Germinal center (tissue), 1 donor: Measurements from ENCODE around the gene MANBA.

Experiments
- DNase-seq: peaks from one replicate; pipeline ENCODE4 v3.0.0; 2012; ENCODE audit warnings: mixed read lengths, low spot score

MANBA gene

DNA sequence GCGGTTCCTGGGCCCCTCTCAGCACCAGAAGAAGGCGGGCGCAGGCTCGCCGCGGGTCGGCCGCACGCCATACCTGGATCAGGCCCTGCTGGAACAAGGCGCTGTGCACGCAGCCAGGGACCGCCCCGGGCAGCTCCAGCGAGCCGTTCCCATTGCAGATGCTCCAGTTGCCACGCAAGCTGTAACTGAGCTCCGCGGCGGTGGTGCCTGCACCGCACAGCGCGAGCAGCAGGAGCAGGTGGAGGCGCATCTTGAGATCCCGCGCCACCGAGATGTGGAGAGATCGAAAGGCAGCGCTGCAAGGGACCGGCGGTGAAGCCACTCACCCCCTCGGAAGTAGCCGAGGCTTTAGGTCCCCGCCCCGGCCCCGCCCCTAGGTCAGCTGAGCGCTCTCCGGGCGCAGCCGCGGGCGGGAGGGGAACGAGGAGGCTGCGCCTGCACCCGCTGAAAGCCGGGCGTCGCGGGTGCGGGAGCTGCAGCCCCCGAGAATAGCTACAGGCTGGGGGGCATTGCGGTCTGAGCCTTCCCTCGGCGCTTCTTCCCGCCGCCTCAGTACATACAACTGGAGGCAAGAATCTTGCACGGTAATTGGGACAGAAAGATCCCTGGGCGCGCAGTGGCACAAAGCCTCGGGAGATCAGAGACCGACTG lies at the start of gene MANBA:
Gene MANBA (minus strand): TSS at position 324 of the 651 bp plus-strand sequence. CDS start 74 bp downstream, at position 250.
- peak; percentile 95 for DNase-seq

- no peak for DNase-seq
Measured at GRCh38 chr4:102809691-102810090, 48.9 kb upstream of the MANBA start.

DNA sequence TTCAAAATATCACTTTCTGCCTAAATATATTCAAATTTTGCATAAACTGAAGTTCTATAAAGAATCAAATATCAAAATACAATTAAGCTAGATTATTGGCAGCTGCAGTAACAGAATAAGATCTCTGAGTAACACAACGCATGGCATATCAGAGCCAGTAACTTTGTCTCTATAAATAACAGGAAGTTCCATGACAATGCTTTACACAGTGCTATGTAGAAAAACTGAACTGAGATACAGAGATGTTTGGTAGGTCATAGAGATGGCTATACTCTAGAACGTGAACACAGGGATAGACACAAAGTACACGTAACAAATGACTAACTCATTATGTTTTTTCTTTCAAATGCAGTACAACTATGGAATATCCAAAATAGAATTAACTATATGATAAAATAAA lies 48.4 kb upstream of the MANBA start:
- DNase-seq = no peak

DNA sequence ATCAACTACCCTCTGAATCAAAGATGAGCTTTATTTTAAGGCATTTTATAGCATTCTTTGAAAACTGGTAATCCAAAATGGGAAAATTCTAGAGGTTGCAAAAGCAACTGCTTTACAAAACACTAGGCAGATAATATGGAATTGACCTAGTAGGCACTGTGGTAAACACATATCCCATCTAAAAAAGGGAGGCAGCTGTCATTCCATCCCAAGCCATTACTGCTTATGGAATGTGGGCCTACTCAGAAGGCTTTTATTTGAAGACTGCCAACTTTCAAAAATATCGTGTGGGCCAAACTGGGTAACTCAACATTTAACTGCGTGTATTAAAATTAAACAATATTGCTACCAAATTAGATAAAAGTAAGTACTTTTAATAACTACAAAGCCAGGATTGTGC lies 47.2 kb upstream of the MANBA start:
- no peak for DNase-seq

DNA sequence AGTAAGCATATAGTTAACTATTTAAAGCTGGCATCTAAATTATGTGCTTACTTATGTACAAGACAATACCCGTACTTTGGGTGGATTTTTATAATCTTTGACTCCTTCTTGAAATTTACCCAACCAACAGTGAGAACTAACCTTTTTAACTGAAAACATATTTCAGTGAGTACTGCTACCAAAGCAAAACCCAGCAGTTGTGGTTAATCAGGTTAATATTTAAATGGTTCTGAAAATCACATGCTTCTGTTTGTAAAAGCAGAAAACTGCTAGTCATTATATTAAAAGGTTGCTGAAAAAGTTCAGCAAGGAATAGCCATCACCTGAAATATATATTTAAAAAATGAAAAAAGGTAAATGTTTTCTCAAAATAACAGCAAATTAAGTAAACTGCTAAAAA lies 46.6 kb upstream of the MANBA start:
- no peak for DNase-seq

GRCh38 chr4:102799816-102800215 lies 39.0 kb upstream of the MANBA start:
- DNase-seq = no peak

GRCh38 chr4:102794999-102795398 lies 34.2 kb upstream of the MANBA start:
- no peak for DNase-seq

DNA sequence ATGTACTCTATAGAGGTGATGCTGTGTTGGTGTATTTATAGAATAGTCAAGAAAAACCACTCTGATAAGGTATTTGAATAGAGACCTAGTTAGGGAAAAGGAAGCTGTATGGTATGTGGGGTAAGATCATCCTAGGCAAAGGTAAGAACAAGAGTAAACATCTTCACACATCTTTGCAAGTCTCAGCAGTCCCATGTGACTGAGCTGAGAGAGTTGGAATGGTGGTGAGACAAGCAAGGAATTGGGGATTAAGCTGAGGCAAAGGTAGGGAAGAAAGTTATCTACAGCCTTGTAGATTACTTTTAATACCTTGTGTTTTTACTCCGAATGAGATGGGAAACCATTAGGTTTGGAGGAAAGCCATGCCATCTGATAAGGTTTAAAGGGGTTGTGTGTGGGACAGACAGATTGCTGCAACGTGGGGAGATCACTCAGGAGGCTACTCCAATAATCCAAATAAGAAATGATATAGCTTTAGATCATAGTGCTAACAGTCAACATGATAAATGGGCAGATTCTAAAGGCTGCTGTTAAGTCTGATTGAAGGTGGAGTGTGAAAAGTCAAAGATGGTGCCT lies 31.7 kb upstream of the MANBA start:
- no peak for DNase-seq

DNA sequence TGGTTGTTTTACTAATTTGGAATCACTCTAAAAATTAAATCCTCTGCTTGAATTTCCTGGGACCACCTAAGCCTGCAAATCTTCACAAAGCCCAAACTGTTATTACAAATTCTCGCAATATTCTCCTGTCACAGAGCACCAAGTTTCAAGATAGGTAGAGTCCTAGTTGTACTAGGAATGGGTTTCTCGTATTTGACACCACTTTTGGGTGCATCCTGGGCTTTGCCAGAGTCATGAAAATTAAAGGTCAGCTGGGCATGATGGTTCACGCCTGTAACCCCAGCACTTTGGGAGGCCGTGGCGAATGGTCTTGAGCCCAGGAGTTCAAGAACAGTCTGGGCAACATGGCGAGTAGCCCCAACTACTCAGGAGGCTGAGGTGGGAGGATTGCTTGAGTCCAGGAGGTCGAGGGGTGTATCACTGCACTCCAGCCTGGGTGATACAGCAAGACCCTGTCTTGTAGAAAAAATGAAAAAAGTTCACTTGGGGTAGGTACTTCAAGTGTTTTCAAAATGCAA lies 30.6 kb upstream of the MANBA start:
- DNase-seq = no peak

DNA sequence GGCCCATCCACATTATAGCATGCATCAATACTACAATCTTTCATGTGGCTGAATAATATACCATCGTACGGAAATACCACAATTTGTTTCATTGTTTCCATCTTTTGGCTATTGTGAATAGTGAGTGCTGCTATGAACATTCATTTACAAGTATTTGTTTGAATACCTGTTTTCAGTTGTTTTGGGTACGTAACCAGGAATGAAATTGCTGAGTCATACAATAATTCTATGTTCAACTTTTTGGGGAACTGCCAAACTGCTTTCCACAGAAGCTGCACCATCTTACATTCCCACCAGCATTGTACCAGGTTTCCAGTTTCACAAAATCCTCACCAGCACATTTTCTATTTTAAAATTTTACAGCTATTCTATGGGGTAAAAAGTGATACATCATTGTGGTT lies 28.5 kb upstream of the MANBA start:
- no peak for DNase-seq

GRCh38 chr4:102787944-102788343 lies 27.2 kb upstream of the MANBA start:
- DNase-seq = no peak

- no peak for DNase-seq
Measured at GRCh38 chr4:102787096-102787881, 26.5 kb upstream of the MANBA start.

DNA sequence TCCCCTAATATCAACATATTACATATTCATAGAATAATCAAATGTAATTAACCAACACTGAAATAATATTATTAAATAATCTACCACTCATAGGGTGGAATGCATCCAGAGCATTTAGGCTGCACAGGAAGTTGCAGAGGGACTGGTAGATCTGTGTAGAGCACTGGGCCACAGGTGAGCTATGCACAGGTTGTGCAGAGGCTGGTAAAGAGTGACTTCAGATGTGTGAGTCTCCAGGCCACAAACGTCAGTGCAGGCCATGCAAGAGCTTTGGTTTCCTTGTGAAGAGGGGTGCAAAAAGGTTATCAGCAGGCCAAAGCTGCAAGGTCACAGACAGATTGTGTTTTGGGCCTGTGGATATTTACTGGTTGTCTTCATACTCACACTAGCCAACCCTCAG lies 25.5 kb upstream of the MANBA start:
- no peak for DNase-seq

DNA sequence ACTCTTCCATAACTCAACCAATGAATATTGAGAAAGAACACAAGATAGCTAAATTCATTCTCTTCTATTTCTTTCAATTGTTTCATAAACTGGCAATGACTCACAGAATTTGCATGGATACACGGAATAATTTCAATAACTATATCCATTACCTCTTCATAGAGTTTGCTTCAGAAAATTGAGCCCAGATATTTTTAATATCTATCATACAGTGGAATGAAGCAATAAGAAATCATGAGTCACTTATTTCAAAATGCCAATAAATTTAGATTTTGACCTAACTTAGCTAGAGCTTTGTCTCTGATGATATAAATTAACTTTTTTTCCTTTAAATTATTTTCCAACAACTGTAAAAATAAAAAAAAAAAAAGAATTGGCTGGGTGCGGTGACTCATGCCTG lies 22.2 kb upstream of the MANBA start:
- no peak for DNase-seq

DNA sequence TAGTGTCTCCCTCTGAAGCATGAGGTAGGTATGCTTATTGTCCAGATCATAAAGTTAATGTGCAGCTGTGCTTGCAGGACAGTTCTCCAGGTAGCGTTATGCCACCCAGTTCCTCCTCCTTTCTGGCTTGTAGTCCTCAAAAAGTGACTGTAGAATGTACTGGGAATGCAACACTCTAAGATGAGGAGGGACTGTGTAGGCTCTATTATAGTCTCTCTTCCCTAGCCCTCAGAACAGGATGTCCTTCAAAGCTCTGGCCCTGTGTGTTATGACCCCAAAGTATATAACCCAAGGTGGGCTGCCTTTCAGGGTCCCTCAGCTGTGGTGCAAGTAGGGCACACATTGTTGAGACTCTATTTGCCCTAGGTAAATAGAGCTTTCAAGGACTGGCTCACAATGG lies 20.8 kb upstream of the MANBA start:
- no peak for DNase-seq

DNA sequence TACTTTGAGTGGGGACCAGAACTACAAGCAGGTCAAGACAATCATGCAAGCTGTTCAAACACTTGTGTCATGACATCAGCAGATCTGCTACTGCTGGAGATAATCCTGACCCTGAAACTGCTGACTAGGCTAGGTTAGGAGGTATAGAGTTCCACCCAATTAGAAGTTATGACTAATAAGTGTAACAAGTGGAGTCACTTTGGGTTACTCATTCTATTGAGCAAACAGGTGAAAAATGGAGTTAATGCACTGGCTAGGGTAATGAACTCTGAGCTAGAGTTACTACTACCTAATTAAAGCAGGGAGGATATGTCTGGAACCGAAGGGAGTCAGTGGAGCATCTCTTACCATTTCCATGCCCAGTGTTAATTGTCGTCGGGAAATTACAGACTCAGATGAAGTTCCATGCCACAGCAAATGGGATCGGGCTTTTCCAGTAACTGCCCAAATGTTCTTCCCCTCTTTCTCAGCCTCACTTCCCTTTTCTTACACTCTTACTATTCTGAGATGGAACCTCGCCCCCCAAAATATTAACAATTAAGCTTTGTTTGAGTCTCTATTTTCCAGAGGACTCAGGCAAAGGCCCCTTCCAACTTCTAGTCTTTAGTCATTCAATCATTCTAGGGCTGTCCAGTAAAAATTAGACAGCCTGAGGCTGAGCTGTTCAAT lies 19.8 kb upstream of the MANBA start:
- no peak for DNase-seq

GRCh38 chr4:102779204-102779603 lies 18.4 kb upstream of the MANBA start:
- DNase-seq = no peak

- no peak for DNase-seq
Measured at GRCh38 chr4:102778720-102779119, 18.0 kb upstream of the MANBA start.

GRCh38 chr4:102775805-102776204 lies 15.0 kb upstream of the MANBA start:
- no peak for DNase-seq

DNA sequence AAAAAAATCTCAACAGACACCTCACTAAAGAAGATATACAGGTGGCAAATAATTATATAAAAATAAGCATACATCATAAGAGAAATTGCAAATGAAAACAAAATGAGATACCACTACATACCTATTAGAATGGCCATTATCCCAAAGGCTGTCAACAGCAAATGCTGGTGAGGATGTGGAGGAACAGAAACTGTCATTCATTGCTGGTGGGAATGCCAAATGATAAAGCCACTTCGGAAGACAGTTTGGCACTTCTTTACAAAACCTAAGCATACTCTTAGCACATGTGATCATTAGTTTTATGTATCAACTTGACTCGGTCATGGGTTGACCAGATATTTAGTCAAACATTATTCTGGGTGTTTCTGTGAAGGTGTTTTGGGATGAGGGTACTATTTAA lies 13.5 kb upstream of the MANBA start:
- DNase-seq = no peak

- no peak for DNase-seq
Measured at GRCh38 chr4:102772738-102773340, 12.1 kb upstream of the MANBA start.

DNA sequence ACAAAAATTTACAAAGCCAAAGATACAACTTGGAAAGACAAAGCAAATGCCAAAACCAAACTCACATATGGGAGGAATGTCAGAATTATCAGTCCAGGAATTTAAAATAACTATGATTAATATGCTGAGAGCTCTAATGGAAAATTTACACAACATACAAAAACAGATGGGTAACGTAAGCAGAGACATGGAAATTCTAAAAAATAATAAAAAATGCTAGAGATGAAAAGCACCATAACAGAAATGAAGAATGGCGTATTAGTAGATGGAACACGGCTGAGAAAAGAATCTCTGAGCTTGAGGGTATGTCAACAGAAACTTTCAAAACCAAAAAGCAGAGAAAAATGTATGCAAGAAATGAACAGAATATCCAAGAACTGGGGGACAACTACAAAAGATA lies 4.1 kb upstream of the MANBA start:
- DNase-seq = no peak
